IPS-18a (cell line): ENCODE results near the gene PPP1R27.

Source experiments
- H3K27ac ChIP-seq: one replicate; pipeline ENCODE4 v1.5.1; 2013; ENCODE audit warnings: low read length
- H3K27me3 ChIP-seq: one replicate; pipeline ENCODE4 v1.6.1; 2013; ENCODE audit warnings: mild to moderate bottlenecking, low read length; ENCODE audit not compliant: control insufficient read depth, insufficient read depth
- H3K36me3 ChIP-seq: one replicate; pipeline ENCODE4 v1.6.1; 2013; ENCODE audit warnings: low read depth, low read length; ENCODE audit not compliant: control insufficient read depth
- H3K4me1 ChIP-seq: one replicate; pipeline ENCODE4 v1.6.1; 2013; ENCODE audit warnings: low read depth, low read length; ENCODE audit not compliant: control insufficient read depth
- H3K4me3 ChIP-seq: one replicate; pipeline ENCODE4 v1.5.1; 2013; ENCODE audit warnings: low read length
- H3K9ac ChIP-seq: one replicate; pipeline ENCODE4 v1.6.1; 2013; ENCODE audit warnings: mild to moderate bottlenecking, low read length, moderate library complexity
- H3K9me3 ChIP-seq: one replicate; pipeline ENCODE4 v1.6.1; 2013; ENCODE audit warnings: low read depth, low read length; ENCODE audit not compliant: control insufficient read depth

Gene PPP1R27

DNA sequence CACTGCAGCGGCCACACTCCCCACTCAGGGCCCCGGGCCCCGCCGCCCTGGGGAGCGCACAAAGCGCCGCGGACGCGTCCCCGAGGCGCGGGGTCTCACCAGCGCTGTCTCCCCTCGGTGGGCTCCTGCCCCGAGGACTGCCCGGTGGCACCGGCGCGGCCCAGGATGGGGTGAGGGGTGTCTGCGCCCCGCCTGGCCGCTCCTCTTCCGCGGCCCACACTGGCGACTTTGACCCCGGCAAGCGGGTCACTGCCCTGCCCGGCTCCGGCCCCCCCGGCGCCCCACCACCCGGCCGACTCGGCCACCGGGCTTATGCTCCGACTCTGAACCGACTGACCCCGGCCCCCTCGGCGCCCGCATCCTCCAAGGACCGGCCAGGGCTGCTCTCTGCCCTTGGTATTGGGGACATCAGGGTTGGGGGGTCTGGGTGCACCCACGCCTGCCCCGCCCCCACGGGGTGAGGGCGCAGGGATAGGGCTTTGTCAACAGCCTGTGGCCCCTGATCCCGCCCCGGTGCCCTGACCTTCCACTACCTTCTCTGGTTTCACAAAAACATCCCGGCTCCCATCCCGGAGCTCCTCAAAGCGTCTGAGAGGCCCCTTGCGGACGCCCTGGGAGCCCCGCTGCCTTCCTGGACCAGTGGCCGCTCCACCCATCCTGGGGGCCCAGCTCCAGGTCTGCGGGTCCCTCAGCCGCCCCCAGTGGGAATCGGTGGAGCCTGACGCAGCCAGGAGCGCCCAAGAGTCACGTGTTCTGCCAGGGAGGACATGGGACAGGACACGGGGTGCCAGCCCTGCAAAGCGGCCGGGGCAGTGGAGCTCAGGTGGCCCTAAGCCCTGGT is 30.1 kb downstream of the PPP1R27 start:
- Histone ChIP-seq H3K9me3 (no peaks in the 10 kb centered on the region), H3K9ac (no peak overlapping the region), H3K27me3 (peaks cover 84% of the 10 kb centered on the region), H3K27ac (no peak overlapping the region), H3K36me3 (no peaks in the 10 kb centered on the region), H3K4me3 (no peak overlapping the region), H3K4me1 (no peaks in the 10 kb centered on the region)

GRCh38 chr17:81803728-81804558 is 30.9 kb downstream of the PPP1R27 start, which contains the start of gene GCGR:
TSS of gene GCGR (plus strand) at chr17:81804150. CDS start at chr17:81809019, 4,869 bp downstream.
- Histone ChIP-seq H3K27ac (no peak within 1 kb of the TSS), H3K9me3 (no peaks in the 10 kb centered on the region), H3K4me3 (no peak within 1 kb of the TSS), H3K4me1 (no peaks in the 10 kb centered on the region), H3K9ac (no peak within 1 kb of the TSS), H3K27me3 (peaks cover 86% of the 10 kb centered on the region), H3K36me3 (no peaks in the 10 kb centered on the region)

DNA sequence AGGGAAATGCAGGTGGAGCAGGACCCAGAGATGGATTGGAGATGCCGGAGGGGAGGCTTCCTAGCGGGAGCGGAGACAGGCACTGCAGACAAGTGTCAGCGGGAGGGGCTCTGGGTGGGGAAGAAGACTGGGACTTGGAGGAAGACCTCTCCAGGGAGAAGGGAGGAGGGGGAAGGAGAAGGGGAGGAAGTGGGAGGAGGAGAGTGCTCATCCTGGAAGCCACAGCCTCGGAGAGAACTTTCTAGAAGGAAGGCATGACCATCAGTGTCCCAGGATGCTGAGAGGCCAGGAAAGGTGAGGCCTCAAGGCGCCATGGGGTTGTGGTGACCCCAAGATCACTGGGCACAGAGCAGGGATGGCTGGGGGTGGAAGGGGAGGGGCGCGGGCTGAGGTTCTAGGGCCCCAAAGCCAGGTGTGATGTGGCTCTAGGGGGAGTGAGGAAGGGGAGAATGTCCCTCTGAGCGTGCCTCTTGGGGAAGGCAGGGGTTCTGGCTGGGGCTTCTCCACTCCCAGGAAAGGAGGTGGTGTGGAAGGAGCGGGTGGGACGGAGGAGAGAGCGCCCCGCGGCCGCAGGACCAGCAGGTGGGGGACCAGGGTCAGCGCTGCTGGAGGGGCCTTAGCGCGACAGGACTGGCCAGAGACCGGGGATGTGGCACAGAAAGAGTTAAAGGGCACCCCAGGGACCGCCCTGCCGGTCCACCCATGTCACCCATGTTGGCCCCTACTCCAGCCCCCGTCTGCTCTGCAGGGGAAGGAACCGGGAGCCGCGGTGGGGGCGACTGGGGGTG is 31.8 kb downstream of the PPP1R27 start:
- H3K4me3 ChIP-seq = no peak overlapping the region
- no peak overlapping the region for H3K27ac ChIP-seq
- peaks cover 82% of the 10 kb centered on the region for H3K27me3 ChIP-seq
- H3K9me3 ChIP-seq = no peaks in the 10 kb centered on the region
- no peak overlapping the region for H3K9ac ChIP-seq
- no peaks in the 10 kb centered on the region for H3K36me3 ChIP-seq
- H3K4me1 ChIP-seq = no peaks in the 10 kb centered on the region

DNA sequence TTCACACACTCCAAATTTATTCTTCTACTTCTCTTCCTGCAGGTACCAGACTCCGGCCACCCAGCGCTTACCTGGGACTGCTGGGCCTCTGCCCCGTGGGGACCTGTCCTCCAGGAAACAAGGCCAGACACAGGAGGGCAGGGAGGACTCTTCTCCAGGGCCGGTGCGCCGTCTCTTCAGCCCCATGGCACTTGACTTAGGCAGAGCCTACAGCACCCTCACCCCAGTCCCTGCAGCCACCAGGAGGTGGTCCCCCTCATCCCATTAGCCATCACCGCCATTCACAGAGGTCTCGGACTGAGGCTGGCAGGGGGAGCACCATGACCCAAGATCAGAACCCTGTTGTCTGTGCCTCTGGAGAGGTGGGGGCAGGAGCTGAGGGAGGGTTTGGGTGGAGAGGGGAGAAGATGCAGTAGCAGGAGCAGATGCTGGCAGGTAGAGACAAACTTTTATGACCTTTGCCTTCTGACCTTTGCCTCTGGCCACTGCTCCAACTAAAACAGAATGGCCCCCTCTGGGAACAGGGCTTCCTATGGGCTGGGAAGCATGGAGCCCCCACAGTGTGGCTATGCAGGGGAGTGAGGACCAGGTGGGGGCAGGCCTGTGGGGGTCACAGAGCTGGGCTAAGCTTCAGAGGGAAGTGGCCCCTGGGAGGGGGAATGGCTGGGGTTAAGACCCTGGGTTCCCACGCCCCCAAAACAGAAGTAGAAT is 32.6 kb downstream of the PPP1R27 start:
- Histone ChIP-seq H3K4me1 (no peaks in the 10 kb centered on the region), H3K36me3 (no peaks in the 10 kb centered on the region), H3K27me3 (peaks cover 74% of the 10 kb centered on the region), H3K4me3 (no peak overlapping the region), H3K27ac (no peak overlapping the region), H3K9me3 (no peaks in the 10 kb centered on the region), H3K9ac (no peak overlapping the region)

DNA sequence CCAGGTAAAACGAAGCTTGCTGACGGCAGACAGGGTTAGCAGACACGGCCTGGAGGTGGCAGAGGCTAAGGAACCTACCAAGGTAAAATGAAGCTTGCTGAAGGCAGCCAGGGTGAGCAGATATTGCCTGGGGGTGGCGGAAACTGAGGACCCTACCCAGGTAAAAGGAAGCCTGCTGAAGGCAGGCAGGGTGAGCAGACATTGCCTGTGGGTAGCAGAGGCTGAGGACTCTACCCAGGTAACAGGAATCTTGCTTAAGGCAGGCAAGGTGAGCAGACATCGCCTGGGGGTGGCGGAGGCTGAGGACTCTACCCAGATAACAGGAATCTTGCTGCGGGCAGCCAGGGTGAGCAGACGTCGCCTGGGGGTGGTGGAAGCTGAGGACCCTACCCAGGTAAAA is 33.5 kb downstream of the PPP1R27 start:
- Histone ChIP-seq H3K4me1 (no peaks in the 10 kb centered on the region), H3K27me3 (peaks cover 65% of the 10 kb centered on the region), H3K9ac (no peak overlapping the region), H3K27ac (no peak overlapping the region), H3K4me3 (no peak overlapping the region), H3K9me3 (no peaks in the 10 kb centered on the region), H3K36me3 (no peaks in the 10 kb centered on the region)

GRCh38 chr17:81794509-81794908 is 40.3 kb downstream of the PPP1R27 start:
- Histone ChIP-seq H3K9me3 (no peaks in the 10 kb centered on the region), H3K27ac (no peak overlapping the region), H3K27me3 (no peaks in the 10 kb centered on the region), H3K4me3 (no peak overlapping the region), H3K9ac (no peak overlapping the region), H3K36me3 (no peaks in the 10 kb centered on the region), H3K4me1 (no peaks in the 10 kb centered on the region)

DNA sequence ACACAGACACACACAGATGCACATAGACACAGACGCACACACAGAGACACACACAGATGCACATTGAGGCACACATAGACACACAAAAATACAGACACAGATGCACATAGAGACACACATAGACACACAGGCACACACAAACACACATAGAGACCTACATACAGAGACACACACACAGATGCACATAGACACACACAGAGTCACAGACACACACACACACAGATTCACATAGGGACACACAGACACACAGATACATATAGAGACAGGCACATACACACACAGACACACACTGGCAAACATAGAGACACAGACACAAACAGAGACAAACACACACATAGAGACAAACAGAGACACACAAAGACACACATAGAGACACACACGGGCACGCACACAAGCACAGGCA is 40.8 kb downstream of the PPP1R27 start:
- Histone ChIP-seq H3K9me3 (no peaks in the 10 kb centered on the region), H3K9ac (no peak overlapping the region), H3K27me3 (no peaks in the 10 kb centered on the region), H3K4me1 (no peaks in the 10 kb centered on the region), H3K36me3 (no peaks in the 10 kb centered on the region), H3K4me3 (no peak overlapping the region), H3K27ac (no peak overlapping the region)

GRCh38 chr17:81792675-81793615 is 41.9 kb downstream of the PPP1R27 start:
- H3K36me3 ChIP-seq = no peaks in the 10 kb centered on the region
- H3K27me3 ChIP-seq = no peaks in the 10 kb centered on the region
- H3K9ac ChIP-seq = no peak overlapping the region
- H3K4me3 ChIP-seq = no peak overlapping the region
- no peak overlapping the region for H3K27ac ChIP-seq
- no peaks in the 10 kb centered on the region for H3K4me1 ChIP-seq
- no peaks in the 10 kb centered on the region for H3K9me3 ChIP-seq
